Caco-2 (cell line): ENCODE measurements around the gene SORCS2. TPM values are rescaled to one million over a fixed set of nuclear protein-coding genes. Genes with fewer than 3 reads are reported as not detected.
"Not testable (repeated sequence)": the region's sequence is repeated elsewhere in the genome, so short reads cannot be mapped to it uniquely, and the experiment has no call there.

ENCODE experiments used
- BruUV-seq: library from RNA; stranded (reverse); fragments of 400-500 nt; replicated peaks from 2 replicates; lab custom pipeline; 2021; lab: Mats Ljungman, UMichigan
- CTCF ChIA-PET: fragments of 300-600 bp; sonication (Branson Sonifier 250); formaldehyde crosslinking; loops from one replicate; lab custom pipeline; 2022; ENCODE audit warnings: antibody characterized with exemption; lab: Charles Lee
- POLR2A ChIA-PET: fragments of 300-600 bp; sonication (Branson Sonifier 250); formaldehyde crosslinking; loops from one replicate; lab custom pipeline; 2022; ENCODE audit warnings: antibody characterized with exemption; lab: Charles Lee
- DNase-seq, 2 experiments: peaks; one replicate each; pipeline versions ENCODE4 v3.0.0 to v3.0.0-alpha.2; 2020 to 2022
- H3K27me3 ChIP-seq: replicated peaks from 2 replicates; pipeline ENCODE4 v1.6.0; 2011; ENCODE audit warnings: low read length; ENCODE audit not compliant: control insufficient read depth, insufficient read depth
- H3K36me3 ChIP-seq: 2 replicates; pipeline ENCODE4 v1.5.1; 2011; ENCODE audit warnings: low read length; ENCODE audit not compliant: control insufficient read depth, insufficient read depth
- H3K4me1 ChIP-seq: fragments of 250-450 bp; sonication (Bioruptor Pico); 2 replicates; pipeline ENCODE4 v1.5.1; 2020; ENCODE audit warnings: mild to moderate bottlenecking
- H3K4me3 ChIP-seq: 2 replicates; pipeline ENCODE4 v1.5.1; 2011; ENCODE audit warnings: low read depth, mild to moderate bottlenecking, control low read depth, low read length
- H3K9me3 ChIP-seq: fragments of 250-450 bp; sonication (Bioruptor Pico); 2 replicates; pipeline ENCODE4 v1.5.1; 2020; ENCODE audit warnings: mild to moderate bottlenecking, moderate library complexity
- H3K27ac Mint-ChIP-seq: one replicate; pipeline ENCODE4 v1.8.0; 2022; ENCODE audit warnings: mixed read lengths; ENCODE audit not compliant: unreplicated experiment
- H3K27me3 Mint-ChIP-seq: one replicate; pipeline ENCODE4 v1.8.0; 2022; ENCODE audit warnings: mixed read lengths; ENCODE audit not compliant: insufficient read depth, unreplicated experiment
- H3K36me3 Mint-ChIP-seq: one replicate; pipeline ENCODE4 v1.8.0; 2022; ENCODE audit warnings: mild to moderate bottlenecking, mixed read lengths; ENCODE audit not compliant: insufficient read depth, unreplicated experiment
- H3K4me1 Mint-ChIP-seq: one replicate; pipeline ENCODE4 v1.8.0; 2022; ENCODE audit warnings: low read depth, mixed read lengths; ENCODE audit not compliant: unreplicated experiment
- H3K4me3 Mint-ChIP-seq: one replicate; pipeline ENCODE4 v1.8.0; 2022; ENCODE audit warnings: mild to moderate bottlenecking, moderate library complexity, mixed read lengths; ENCODE audit not compliant: unreplicated experiment
- H3K9me3 Mint-ChIP-seq: one replicate; pipeline ENCODE4 v1.8.0; 2022; ENCODE audit warnings: mixed read lengths; ENCODE audit not compliant: unreplicated experiment
- intact Hi-C: fragments of 100-400 bp; cut with micrococcal nuclease; formaldehyde crosslinking; loops from one replicate; pipeline ENCODE4 v1.10.0; 2022; ENCODE audit not compliant: unreplicated experiment
- total RNA-seq: library from RNA; stranded (reverse); gene quantifications from 2 replicates; pipeline ENCODE4 v1.2.3, GENCODE V29; 2022
- TF ChIP-seq, protein P1 (sequence below), 2 experiments: fragments of 200-600 bp in 1 of 2; IDR thresholded peaks; 1 replicate in 1 of 2; 2 replicates in 1 of 2; pipeline versions ENCODE4 v1.5.1 to v1.8.0; 2011 to 2022; ENCODE audit warnings: antibody characterized with exemption in 1 of 2, control low read depth in 1 of 2, inconsistent platforms in 1 of 2, low read depth in 1 of 2, low read length in 1 of 2, mild to moderate bottlenecking in 1 of 2, moderate library complexity in 1 of 2; ENCODE audit not compliant: insufficient read depth in 1 of 2, severe bottlenecking in 1 of 2, unreplicated experiment in 1 of 2

The SORCS2 gene
- total RNA-seq, 1 experiment from 2014 or later = 1.6 TPM

DNA sequence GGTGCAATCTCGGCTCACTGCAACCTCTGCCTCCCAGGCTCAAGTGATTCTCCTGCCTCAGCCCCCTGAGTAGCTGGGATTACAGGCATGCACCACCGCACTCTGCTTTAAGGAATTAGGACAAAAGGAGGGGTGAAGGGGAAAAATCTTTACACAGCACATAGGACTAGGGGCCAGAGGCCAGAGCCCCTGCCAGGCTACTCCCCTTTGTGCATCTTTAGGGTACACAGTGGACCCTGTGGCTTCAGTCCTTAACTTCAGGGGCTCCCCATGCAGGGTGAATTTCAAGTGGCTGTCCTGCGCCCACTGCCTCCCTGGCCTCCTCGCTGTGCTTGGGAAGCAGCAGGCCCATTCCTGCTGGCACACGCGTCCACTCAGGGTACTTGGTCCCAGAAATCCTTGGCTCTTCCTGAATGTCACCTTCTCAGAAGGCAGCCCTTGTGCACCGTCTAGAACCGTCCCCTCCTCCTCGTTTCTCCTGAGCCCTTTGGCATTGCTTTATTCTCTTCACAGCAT, 381.3 kb downstream of the SORCS2 start:
- no peaks in the 10 kb centered on the region for H3K4me1 Mint-ChIP-seq
- H3K36me3 ChIP-seq = no peaks in the 10 kb centered on the region
- TF ChIP-seq, protein P1, sequence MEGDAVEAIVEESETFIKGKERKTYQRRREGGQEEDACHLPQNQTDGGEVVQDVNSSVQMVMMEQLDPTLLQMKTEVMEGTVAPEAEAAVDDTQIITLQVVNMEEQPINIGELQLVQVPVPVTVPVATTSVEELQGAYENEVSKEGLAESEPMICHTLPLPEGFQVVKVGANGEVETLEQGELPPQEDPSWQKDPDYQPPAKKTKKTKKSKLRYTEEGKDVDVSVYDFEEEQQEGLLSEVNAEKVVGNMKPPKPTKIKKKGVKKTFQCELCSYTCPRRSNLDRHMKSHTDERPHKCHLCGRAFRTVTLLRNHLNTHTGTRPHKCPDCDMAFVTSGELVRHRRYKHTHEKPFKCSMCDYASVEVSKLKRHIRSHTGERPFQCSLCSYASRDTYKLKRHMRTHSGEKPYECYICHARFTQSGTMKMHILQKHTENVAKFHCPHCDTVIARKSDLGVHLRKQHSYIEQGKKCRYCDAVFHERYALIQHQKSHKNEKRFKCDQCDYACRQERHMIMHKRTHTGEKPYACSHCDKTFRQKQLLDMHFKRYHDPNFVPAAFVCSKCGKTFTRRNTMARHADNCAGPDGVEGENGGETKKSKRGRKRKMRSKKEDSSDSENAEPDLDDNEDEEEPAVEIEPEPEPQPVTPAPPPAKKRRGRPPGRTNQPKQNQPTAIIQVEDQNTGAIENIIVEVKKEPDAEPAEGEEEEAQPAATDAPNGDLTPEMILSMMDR (IDR thresholded peaks at IDR 0.05; ENCODE audit: insufficient read depth in 1 of 2, low read depth in 1 of 2, low read length in 1 of 2, severe bottlenecking in 1 of 2, unreplicated experiment in 1 of 2) = no peak
- no peak overlapping the region for H3K27ac Mint-ChIP-seq
- ChIA-PET CTCF (no interaction called here), POLR2A (no interaction called here)
- peaks cover 2% of the 10 kb centered on the region for H3K27me3 Mint-ChIP-seq
- H3K9me3 ChIP-seq = 0 out of 2 replicates have a peak, but pooled peaks cover 4% of the 10 kb centered on the region
- peaks cover 34% of the 10 kb centered on the region for H3K9me3 Mint-ChIP-seq
- no TSS peak for BruUV-seq
- H3K36me3 Mint-ChIP-seq = no peaks in the 10 kb centered on the region
- intact Hi-C loops = no loop called here
- no peaks in the 10 kb centered on the region for H3K27me3 ChIP-seq
- no peak for DNase-seq
- H3K4me3 Mint-ChIP-seq = no peak overlapping the region
- H3K4me1 ChIP-seq = no peaks in the 10 kb centered on the region
- no peak overlapping the region for H3K4me3 ChIP-seq

DNA sequence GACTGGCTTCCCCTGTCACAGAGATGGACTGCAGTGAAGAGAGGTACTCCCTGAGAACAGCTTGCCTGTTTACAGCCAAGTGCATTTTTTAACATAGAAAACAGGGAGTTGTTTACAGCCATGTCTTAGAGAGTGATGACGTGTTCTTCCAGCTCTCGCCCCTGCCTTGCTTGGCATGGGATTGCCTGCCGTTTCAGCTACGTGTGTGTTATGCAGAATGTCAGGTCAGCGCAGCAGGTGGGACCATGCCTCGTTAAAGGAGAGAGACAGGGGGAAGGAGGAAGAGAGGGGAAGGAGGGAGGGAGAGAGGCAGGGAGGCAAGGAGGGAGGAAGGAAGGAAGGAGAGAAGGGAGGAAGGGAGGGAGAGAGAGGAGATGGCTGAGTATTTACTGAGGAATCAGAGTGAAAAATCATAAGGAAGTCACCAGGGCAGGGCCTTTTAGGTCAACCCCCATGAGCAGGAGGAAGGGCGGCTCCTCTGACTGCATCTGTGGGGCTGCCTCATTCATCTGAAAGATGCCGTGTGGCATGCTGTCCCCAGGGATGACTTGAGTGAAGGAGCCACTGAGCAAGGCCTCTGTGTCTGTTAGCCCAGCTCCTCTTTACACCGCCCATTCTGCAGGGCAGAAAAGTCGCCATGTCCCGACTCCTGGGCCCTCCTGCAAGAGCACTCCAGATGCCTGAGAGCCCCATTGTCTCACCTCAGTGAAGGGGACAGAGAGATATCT, 382.1 kb downstream of the SORCS2 start:
- TF ChIP-seq, protein P1 (IDR thresholded peaks at IDR 0.05; ENCODE audit: insufficient read depth in 1 of 2, low read depth in 1 of 2, low read length in 1 of 2, severe bottlenecking in 1 of 2, unreplicated experiment in 1 of 2) = no peak
- no peaks in the 10 kb centered on the region for H3K4me1 Mint-ChIP-seq
- no peak overlapping the region for H3K4me3 ChIP-seq
- H3K36me3 Mint-ChIP-seq = no peaks in the 10 kb centered on the region
- peaks cover 42% of the 10 kb centered on the region for H3K9me3 Mint-ChIP-seq
- no peaks in the 10 kb centered on the region for H3K27me3 ChIP-seq
- H3K27ac Mint-ChIP-seq = no peak overlapping the region
- no peak overlapping the region for H3K4me3 Mint-ChIP-seq
- 0 out of 2 replicates have a peak, but pooled peaks cover 7% of the 10 kb centered on the region for H3K9me3 ChIP-seq
- ChIA-PET POLR2A (no interaction called here), CTCF (no interaction called here)
- BruUV-seq = no TSS peak
- intact Hi-C loops = no loop called here
- H3K36me3 ChIP-seq = no peaks in the 10 kb centered on the region
- no peak for DNase-seq
- no peaks in the 10 kb centered on the region for H3K4me1 ChIP-seq
- peaks cover 2% of the 10 kb centered on the region for H3K27me3 Mint-ChIP-seq

DNA sequence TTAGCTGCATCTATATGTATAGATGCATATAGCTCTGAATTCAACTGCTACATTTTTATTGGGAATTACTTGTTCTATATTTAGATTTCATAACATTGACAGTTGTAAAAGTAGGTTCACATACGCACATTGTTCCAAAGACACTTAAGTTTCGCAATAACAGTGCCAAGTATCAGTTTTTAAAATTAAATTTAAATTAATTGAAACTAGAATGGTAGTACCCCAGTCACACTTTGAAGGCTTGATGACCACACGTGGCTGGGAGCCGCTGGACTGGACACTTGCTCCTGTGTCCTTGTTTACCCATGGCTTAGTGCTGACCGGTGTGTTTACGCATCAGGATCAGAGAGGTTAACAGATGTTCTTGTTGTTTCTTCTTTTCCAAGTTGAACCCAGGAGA, 383.1 kb downstream of the SORCS2 start:
- DNase-seq = no peak
- Histone ChIP-seq H3K4me1 (no peaks in the 10 kb centered on the region), H3K9me3 (0 out of 2 replicates have a peak, but pooled peaks cover 7% of the 10 kb centered on the region), H3K36me3 (no peaks in the 10 kb centered on the region), H3K27me3 (no peaks in the 10 kb centered on the region), H3K4me3 (no peak overlapping the region)
- TF ChIP-seq, protein P1 (IDR thresholded peaks at IDR 0.05; ENCODE audit: insufficient read depth in 1 of 2, low read depth in 1 of 2, low read length in 1 of 2, severe bottlenecking in 1 of 2, unreplicated experiment in 1 of 2) = no peak
- peaks cover 51% of the 10 kb centered on the region for H3K9me3 Mint-ChIP-seq
- H3K4me3 Mint-ChIP-seq = no peak overlapping the region
- H3K4me1 Mint-ChIP-seq = no peaks in the 10 kb centered on the region
- H3K36me3 Mint-ChIP-seq = no peaks in the 10 kb centered on the region
- ChIA-PET CTCF (no interaction called here), POLR2A (no interaction called here)
- intact Hi-C loops = no loop called here
- no TSS peak for BruUV-seq
- H3K27me3 Mint-ChIP-seq = peaks cover 2% of the 10 kb centered on the region
- H3K27ac Mint-ChIP-seq = no peak overlapping the region

DNA sequence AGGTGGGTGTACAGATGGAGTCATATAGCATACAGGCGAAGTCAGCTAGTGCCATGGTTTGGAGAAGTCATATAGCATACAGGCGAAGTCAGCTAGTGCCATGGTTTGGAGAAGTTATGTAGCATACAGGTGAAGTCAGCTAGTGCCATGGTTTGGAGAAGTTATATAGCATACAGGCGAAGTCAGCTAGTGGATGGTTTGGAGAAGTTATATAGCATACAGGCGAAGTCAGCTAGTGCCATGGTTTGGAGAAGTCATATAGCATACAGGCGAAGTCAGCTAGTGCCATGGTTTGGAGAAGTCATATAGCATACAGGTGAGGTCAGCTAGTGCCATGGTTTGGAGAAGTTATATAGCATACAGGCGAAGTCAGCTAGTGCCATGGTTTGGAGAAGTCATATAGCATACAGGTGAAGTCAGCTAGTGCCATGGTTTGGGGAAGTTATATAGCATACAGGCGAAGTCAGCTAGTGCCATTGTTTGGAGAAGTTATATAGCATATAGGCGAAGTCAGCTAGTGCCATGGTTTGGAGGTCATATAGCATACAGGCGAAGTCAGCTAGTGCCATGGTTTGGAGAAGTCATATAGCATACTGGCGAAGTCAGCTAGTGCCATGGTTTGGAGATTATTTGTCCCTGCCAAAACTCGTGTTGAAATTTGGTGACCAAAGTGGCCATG, 385.2 kb downstream of the SORCS2 start:
- peaks cover 54% of the 10 kb centered on the region for H3K9me3 Mint-ChIP-seq
- POLR2A ChIA-PET, DNase-seq, H3K27me3 Mint-ChIP-seq, BruUV-seq, intact Hi-C loops, H3K9me3 ChIP-seq, H3K27ac Mint-ChIP-seq, H3K36me3 Mint-ChIP-seq, H3K27me3 ChIP-seq, H3K4me1 ChIP-seq, H3K4me1 Mint-ChIP-seq, CTCF ChIA-PET, H3K4me3 Mint-ChIP-seq, H3K36me3 ChIP-seq, H3K4me3 ChIP-seq: not testable (repeated sequence)
